ENCODE measurements around the gene SERAC1. TPM values are rescaled to one million over a fixed set of nuclear protein-coding genes. Genes with fewer than 3 reads are reported as not detected.

Gene SERAC1
- total RNA-seq, 1 donor from 2014 or later = 10.1 TPM

DNA sequence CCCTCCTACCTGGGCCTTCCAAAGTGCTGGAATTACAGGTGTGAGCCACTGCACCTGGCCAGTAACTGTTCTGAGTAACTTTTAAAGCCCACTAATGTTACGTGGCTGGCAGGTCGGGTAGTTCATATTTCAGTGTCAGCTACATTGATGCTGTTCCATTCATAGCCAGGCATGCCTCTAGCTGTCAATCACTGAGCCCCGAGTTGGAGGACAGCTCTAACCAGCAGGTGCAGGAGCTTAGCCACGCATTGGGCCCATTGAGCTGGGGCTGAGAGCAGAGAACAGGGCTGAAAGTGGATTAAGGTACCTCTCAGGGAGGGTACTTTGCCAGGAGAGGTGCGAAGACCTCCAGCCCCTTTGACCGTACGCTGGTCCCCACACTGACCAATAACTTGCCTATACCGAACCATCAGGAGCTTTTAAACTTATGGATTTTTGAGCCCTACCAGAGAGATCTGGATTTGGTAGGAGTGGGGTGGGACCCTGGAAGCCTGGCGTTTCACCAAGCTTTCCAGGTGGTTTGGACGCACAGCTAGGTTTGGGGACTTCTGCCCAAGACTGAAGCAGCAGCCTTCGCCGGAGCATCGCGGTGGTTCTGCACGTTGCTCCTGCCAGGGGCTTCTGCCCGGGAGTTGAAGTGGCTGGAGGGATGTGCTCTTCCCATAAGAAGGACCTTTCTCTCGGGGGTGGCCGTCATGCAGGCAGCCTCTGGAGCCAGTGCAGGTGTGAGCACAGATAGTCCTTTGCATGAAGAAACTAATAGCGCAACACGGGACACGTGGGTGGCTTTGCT lies 82.6 kb downstream of the SERAC1 start:
- intact Hi-C loops (cut with DNase I) = no loop called here
- TF ChIP-seq POLR2AphosphoS5 (IDR thresholded peaks at IDR 0.05; ENCODE audit: insufficient read depth in 1 of 2, low read depth in 1 of 2) (no peak), POLR2A (IDR thresholded peaks at IDR 0.05) (no peak)
- TF ChIP-seq, protein P1, sequence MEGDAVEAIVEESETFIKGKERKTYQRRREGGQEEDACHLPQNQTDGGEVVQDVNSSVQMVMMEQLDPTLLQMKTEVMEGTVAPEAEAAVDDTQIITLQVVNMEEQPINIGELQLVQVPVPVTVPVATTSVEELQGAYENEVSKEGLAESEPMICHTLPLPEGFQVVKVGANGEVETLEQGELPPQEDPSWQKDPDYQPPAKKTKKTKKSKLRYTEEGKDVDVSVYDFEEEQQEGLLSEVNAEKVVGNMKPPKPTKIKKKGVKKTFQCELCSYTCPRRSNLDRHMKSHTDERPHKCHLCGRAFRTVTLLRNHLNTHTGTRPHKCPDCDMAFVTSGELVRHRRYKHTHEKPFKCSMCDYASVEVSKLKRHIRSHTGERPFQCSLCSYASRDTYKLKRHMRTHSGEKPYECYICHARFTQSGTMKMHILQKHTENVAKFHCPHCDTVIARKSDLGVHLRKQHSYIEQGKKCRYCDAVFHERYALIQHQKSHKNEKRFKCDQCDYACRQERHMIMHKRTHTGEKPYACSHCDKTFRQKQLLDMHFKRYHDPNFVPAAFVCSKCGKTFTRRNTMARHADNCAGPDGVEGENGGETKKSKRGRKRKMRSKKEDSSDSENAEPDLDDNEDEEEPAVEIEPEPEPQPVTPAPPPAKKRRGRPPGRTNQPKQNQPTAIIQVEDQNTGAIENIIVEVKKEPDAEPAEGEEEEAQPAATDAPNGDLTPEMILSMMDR (IDR thresholded peaks at IDR 0.05) = no peak
- no peaks in the 10 kb centered on the region for H3K9me3 ChIP-seq
- no peaks in the 10 kb centered on the region for H3K27me3 ChIP-seq
- H3K4me3 ChIP-seq = no peak overlapping the region
- H3K4me1 ChIP-seq = no peaks in the 10 kb centered on the region
- no peak for DNase-seq (ENCODE audit: extremely low spot score in 2 of 2)
- peaks cover 0 to 21% of the 10 kb centered on the region in 2 donors for H3K36me3 ChIP-seq
- no peak overlapping the region for H3K27ac ChIP-seq

DNA sequence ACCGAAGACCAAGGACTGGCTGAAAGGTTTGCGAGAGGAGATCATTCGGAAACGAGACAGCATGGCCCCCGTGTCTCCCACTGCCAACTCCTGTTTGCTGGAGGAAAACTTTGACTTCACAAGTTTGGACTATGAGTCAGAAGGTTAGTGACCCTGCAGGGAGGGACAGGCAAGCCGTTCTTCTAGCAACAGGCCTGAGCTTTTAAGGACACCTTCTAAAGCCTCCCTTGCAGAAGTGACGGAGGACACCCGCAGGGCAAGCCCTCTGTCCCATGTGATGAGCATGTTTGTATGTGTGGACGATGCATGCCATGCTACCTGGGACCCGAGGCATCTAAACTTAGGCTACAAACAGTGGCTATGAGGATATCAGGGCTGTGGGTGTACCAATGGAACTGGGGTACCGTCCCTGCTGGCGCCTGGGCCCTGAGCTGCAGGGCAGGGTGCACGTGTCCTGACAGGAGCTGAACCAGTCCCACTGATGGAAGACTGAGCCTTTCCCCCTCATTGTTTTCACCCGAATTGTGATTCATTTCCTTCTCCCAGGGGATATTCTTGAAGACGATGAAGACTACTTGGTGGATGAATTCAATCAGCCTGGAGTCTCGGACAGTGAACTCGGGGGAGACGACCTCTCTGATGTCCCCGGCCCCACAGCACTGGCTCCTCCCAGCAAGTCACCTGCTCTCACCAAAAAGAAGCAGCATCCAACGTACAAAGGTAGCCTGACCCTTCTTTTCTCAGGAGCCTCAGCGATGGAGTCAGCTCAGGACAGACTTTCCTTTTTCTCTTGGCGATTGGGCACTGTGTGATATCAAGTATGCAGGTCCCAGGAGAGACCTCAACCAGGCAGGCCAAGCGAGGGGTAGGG lies 84.4 kb downstream of the SERAC1 start:
- Histone ChIP-seq H3K36me3 (peaks cover 0 to 25% of the 10 kb centered on the region in 2 donors), H3K27ac (no peak overlapping the region), H3K4me1 (no peaks in the 10 kb centered on the region), H3K4me3 (no peak overlapping the region), H3K27me3 (no peaks in the 10 kb centered on the region), H3K9me3 (no peaks in the 10 kb centered on the region)
- TF ChIP-seq, protein P1 (IDR thresholded peaks at IDR 0.05) = no peak
- TF ChIP-seq POLR2AphosphoS5 (IDR thresholded peaks at IDR 0.05; ENCODE audit: insufficient read depth in 1 of 2, low read depth in 1 of 2) (no peak), POLR2A (IDR thresholded peaks at IDR 0.05) (no peak)
- peak in 1 of 2 donors; percentile 75 for DNase-seq (ENCODE audit: extremely low spot score in 2 of 2)
- intact Hi-C loops (cut with DNase I) = no loop called here

DNA sequence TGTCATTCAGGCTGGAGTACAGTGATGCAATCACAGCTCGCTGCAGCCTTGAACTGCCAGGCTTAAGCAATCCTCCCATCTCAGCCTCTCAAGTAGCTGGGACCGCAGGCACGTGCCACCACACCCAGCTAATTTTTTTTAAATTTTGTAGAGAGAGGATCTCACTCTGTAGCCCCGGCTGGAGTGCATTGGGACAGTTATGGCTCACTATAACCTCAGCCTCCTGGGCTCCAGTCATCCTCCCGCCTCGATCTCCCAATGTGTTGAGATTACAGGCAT lies 86.5 kb downstream of the SERAC1 start:
- no peak for DNase-seq (ENCODE audit: extremely low spot score in 2 of 2)
- Histone ChIP-seq H3K27me3 (no peaks in the 10 kb centered on the region), H3K4me3 (no peak overlapping the region), H3K27ac (no peak overlapping the region), H3K4me1 (no peaks in the 10 kb centered on the region), H3K9me3 (no peaks in the 10 kb centered on the region), H3K36me3 (peaks cover 0 to 22% of the 10 kb centered on the region in 2 donors)
- intact Hi-C loops (cut with DNase I) = no loop called here
- TF ChIP-seq, protein P1 (IDR thresholded peaks at IDR 0.05) = no peak
- TF ChIP-seq POLR2AphosphoS5 (IDR thresholded peaks at IDR 0.05; ENCODE audit: insufficient read depth in 1 of 2, low read depth in 1 of 2) = no peak
- TF ChIP-seq POLR2A (IDR thresholded peaks at IDR 0.05) = no peak

DNA sequence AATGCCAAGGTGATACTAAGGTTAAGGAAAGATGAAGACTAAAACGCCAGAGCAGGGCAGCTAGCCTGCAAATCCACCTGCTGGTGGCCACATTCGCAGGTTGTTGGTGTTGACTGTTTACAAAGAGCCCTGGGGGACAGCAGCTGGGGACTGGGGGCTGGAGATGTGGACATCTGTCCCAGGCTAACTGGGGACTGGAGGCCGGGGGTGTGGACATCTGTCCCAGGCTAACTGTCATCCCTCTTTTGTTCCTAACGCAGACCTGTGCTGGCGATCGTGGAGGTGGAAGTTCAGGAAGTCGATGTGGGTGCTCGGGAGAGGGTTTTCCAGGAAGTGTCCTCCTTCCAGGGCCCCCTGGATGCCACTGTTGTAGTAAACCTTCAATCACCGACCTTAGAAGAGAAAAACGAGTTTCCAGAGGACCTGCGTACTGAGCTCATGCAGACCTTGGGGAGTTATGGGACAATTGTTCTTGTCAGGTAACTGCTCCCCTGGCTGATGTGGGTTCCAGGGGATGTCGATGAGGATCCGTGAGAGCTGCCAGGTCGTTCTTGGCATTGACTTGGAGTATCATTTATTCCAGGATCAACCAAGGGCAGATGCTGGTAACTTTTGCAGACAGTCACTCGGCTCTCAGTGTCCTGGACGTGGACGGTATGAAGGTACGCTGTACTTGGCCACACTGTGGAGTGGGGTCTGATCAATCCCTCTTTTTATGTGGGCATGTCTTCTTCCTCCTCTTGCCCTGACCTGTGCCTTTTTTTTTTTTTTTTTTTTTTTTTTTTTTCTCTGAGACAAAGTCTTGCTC lies 87.0 kb downstream of the SERAC1 start:
- intact Hi-C loops (cut with DNase I) = no loop called here
- Histone ChIP-seq H3K9me3 (no peaks in the 10 kb centered on the region), H3K4me3 (no peak overlapping the region), H3K4me1 (no peaks in the 10 kb centered on the region), H3K27me3 (no peaks in the 10 kb centered on the region), H3K27ac (no peak overlapping the region), H3K36me3 (peaks cover 0 to 22% of the 10 kb centered on the region in 2 donors)
- TF ChIP-seq, protein P1 (IDR thresholded peaks at IDR 0.05) = no peak
- TF ChIP-seq POLR2A (IDR thresholded peaks at IDR 0.05) (no peak), POLR2AphosphoS5 (IDR thresholded peaks at IDR 0.05; ENCODE audit: insufficient read depth in 1 of 2, low read depth in 1 of 2) (no peak)
- DNase-seq (ENCODE audit: extremely low spot score in 2 of 2) = peak; percentile 77 to 81
